ENCODE measurements around the gene MRFAP1L1. TPM values are rescaled to one million over a fixed set of nuclear protein-coding genes. Genes with fewer than 3 reads are reported as not detected.

MRFAP1L1 gene
- total and polyA plus RNA-seq, 2 experiments from 2014 or later = 43.9 to 44.1 TPM

GRCh38 chr4:6688879-6689505 lies 20.7 kb downstream of the MRFAP1L1 start:
- Histone ChIP-seq H3K9me2 (ENCODE audit: insufficient read depth) (no peaks in the 10 kb centered on the region), H3K27ac (peak overlapping the region; percentile 68), H3K4me2 (ENCODE audit: unreplicated experiment) (peak overlapping the region; percentile 27), H3K79me2 (ENCODE audit: insufficient read depth) (no peaks in the 10 kb centered on the region), H3K9me3 (ENCODE audit: low read depth) (no peaks in the 10 kb centered on the region), H4K20me1 (ENCODE audit: insufficient read depth) (no peaks in the 10 kb centered on the region), H3K4me1 (ENCODE audit: insufficient read depth) (peaks cover 17% of the 10 kb centered on the region), H3K36me3 (ENCODE audit: low read depth) (no peaks in the 10 kb centered on the region), H3F3A (ENCODE audit: insufficient read depth) (peaks cover 14% of the 10 kb centered on the region), H3K27me3 (replicated peaks; ENCODE audit: insufficient read depth) (no peaks in the 10 kb centered on the region), H3K4me3 (no peak overlapping the region), H2AFZ (peak overlapping the region; percentile 69), H3K9ac (peak overlapping the region; percentile 46)
- no peak for TF ChIP-seq EZH2phosphoT487 (IDR thresholded peaks at IDR 0.05; ENCODE audit: insufficient read depth, low read depth)
- no peak for TF ChIP-seq EZH2 (IDR thresholded peaks at IDR 0.05; ENCODE audit: insufficient read depth, poor library complexity, severe bottlenecking)
- DNase-seq = peak; percentile 94
- 45 to 50% methylated on average over 23 of the region's 23 CpGs for WGBS, 2 experiments (ENCODE audit: low coverage in 1 of 2, low lambda C conversion rate in 2 of 2, missing lambda C conversion rate in 2 of 2)
- in situ Hi-C loops (cut with MboI) = no loop called here

GRCh38 chr4:6687947-6688878 lies 21.5 kb downstream of the MRFAP1L1 start:
- in situ Hi-C loops (cut with MboI) = no loop called here

GRCh38 chr4:6686104-6686787 lies 23.4 kb downstream of the MRFAP1L1 start:
- TF ChIP-seq EZH2 (IDR thresholded peaks at IDR 0.05; ENCODE audit: insufficient read depth, poor library complexity, severe bottlenecking) (no peak), EZH2phosphoT487 (IDR thresholded peaks at IDR 0.05; ENCODE audit: insufficient read depth, low read depth) (no peak)
- Histone ChIP-seq H3F3A (ENCODE audit: insufficient read depth) (peaks cover 9% of the 10 kb centered on the region), H3K79me2 (ENCODE audit: insufficient read depth) (no peaks in the 10 kb centered on the region), H3K27me3 (replicated peaks; ENCODE audit: insufficient read depth) (no peaks in the 10 kb centered on the region), H3K9ac (no peak overlapping the region), H4K20me1 (ENCODE audit: insufficient read depth) (no peaks in the 10 kb centered on the region), H3K4me2 (ENCODE audit: unreplicated experiment) (no peak overlapping the region), H3K27ac (no peak overlapping the region), H2AFZ (no peak overlapping the region), H3K9me2 (ENCODE audit: insufficient read depth) (no peaks in the 10 kb centered on the region), H3K36me3 (ENCODE audit: low read depth) (no peaks in the 10 kb centered on the region), H3K4me3 (no peak overlapping the region), H3K4me1 (ENCODE audit: insufficient read depth) (peaks cover 9% of the 10 kb centered on the region), H3K9me3 (ENCODE audit: low read depth) (no peaks in the 10 kb centered on the region)
- in situ Hi-C loops (cut with MboI) = no loop called here
- 68 to 73% methylated on average over 4 of the region's 4 CpGs for WGBS, 2 experiments (ENCODE audit: low coverage in 1 of 2, low lambda C conversion rate in 2 of 2, missing lambda C conversion rate in 2 of 2)
- no peak for DNase-seq

More at GRCh38 chr4:6687947-6688878, 21.5 kb downstream of the MRFAP1L1 start:
- peaks cover 12% of the 10 kb centered on the region for H3F3A ChIP-seq (ENCODE audit: insufficient read depth)
- no peak for DNase-seq
- H3K4me3 ChIP-seq = no peak overlapping the region
- peak overlapping the region; percentile 46 for H3K9ac ChIP-seq
- H3K79me2 ChIP-seq (ENCODE audit: insufficient read depth) = no peaks in the 10 kb centered on the region
- H3K9me3 ChIP-seq (ENCODE audit: low read depth) = no peaks in the 10 kb centered on the region
- TF ChIP-seq EZH2 (IDR thresholded peaks at IDR 0.05; ENCODE audit: insufficient read depth, poor library complexity, severe bottlenecking) = no peak
- no peak for TF ChIP-seq EZH2phosphoT487 (IDR thresholded peaks at IDR 0.05; ENCODE audit: insufficient read depth, low read depth)
- H3K27ac ChIP-seq = peak overlapping the region; percentile 68
- H3K4me1 ChIP-seq (ENCODE audit: insufficient read depth) = peaks cover 14% of the 10 kb centered on the region
- H4K20me1 ChIP-seq (ENCODE audit: insufficient read depth) = no peaks in the 10 kb centered on the region
- no peaks in the 10 kb centered on the region for H3K9me2 ChIP-seq (ENCODE audit: insufficient read depth)
- 85 to 87% methylated on average over 24 of the region's 24 CpGs for WGBS, 2 experiments (ENCODE audit: low coverage in 1 of 2, low lambda C conversion rate in 2 of 2, missing lambda C conversion rate in 2 of 2)
- peak overlapping the region; percentile 27 for H3K4me2 ChIP-seq (ENCODE audit: unreplicated experiment)
- H3K36me3 ChIP-seq (ENCODE audit: low read depth) = no peaks in the 10 kb centered on the region
- no peaks in the 10 kb centered on the region for H3K27me3 ChIP-seq (replicated peaks; ENCODE audit: insufficient read depth)
- peak overlapping the region; percentile 69 for H2AFZ ChIP-seq

DNA sequence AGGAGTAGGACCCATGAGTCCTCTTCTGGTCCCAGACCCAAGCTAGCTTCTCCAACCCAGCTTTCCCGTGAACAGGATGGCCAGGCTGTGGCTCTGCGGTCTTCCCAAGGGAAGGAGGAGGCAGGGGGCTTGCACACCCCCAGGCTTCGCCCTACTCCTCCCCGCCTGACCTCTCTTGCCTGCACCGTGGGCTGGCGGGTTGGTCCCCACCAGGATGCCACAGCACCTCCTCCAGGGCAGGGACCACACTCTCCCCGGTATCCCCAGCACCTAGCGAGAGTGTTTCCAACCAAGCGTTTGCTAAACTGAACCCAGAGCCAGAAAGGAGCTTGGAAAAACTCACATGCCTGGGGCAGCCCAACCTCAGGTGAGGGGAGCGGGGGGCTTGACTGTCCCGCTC lies 25.0 kb downstream of the MRFAP1L1 start:
- no peak for DNase-seq
- H3K9me3 ChIP-seq (ENCODE audit: low read depth) = no peaks in the 10 kb centered on the region
- H3K9ac ChIP-seq = no peak overlapping the region
- no peak overlapping the region for H3K4me3 ChIP-seq
- H3K27me3 ChIP-seq (replicated peaks; ENCODE audit: insufficient read depth) = no peaks in the 10 kb centered on the region
- peaks cover 9% of the 10 kb centered on the region for H3F3A ChIP-seq (ENCODE audit: insufficient read depth)
- no peak overlapping the region for H3K27ac ChIP-seq
- no peaks in the 10 kb centered on the region for H4K20me1 ChIP-seq (ENCODE audit: insufficient read depth)
- H3K4me1 ChIP-seq (ENCODE audit: insufficient read depth) = peaks cover 9% of the 10 kb centered on the region
- WGBS, 2 experiments (ENCODE audit: low coverage in 1 of 2, low lambda C conversion rate in 2 of 2, missing lambda C conversion rate in 2 of 2) = 70 to 82% methylated on average over 11 of the region's 11 CpGs
- no peaks in the 10 kb centered on the region for H3K36me3 ChIP-seq (ENCODE audit: low read depth)
- TF ChIP-seq EZH2phosphoT487 (IDR thresholded peaks at IDR 0.05; ENCODE audit: insufficient read depth, low read depth) = no peak
- no peak for TF ChIP-seq EZH2 (IDR thresholded peaks at IDR 0.05; ENCODE audit: insufficient read depth, poor library complexity, severe bottlenecking)
- H3K9me2 ChIP-seq (ENCODE audit: insufficient read depth) = no peaks in the 10 kb centered on the region
- no peak overlapping the region for H2AFZ ChIP-seq
- no peak overlapping the region for H3K4me2 ChIP-seq (ENCODE audit: unreplicated experiment)
- in situ Hi-C loops (cut with MboI) = no loop called here
- H3K79me2 ChIP-seq (ENCODE audit: insufficient read depth) = no peaks in the 10 kb centered on the region
